GM19455 (cell line): ENCODE measurements around the gene SMYD3.

Experiments
- ATAC-seq: cut with Tn5 transposase; IDR thresholded peaks from one replicate; pipeline ENCODE4 v1.9.1; 2021; ENCODE audit not compliant: unreplicated experiment

SMYD3 gene

DNA sequence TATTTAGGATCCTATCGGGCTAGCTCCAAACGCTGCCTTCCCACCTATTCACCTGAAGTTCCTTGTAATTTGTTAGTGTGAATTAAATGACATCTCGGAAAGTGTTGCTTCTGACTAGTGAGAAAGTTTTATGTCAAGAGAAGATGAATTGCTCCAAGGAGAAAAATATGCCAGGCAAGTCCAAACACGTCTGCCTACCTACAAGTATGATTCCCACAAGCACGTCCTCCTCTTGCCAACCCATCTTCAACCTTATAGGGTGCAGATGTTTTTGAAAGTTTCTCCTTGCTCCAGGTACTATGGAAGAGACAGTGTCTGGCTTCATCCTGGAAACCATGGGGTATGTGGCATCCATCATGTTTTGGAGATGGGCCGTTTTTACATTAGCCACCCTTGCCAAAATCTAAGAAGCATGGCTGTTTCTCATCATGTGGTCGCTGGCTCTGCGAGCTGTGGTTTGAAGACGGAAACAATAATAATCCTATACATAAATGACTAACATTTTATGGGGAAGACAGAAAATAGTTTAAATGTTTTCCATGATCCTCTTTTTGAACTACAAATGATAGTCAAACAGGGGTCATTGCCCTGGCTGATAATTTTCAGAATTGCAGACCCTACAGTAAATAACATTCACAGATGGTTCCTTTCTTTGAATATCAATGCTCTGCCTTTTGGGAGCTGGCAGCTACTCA lies 505.8 kb downstream of the SMYD3 start:
- ATAC-seq, result no peak

DNA sequence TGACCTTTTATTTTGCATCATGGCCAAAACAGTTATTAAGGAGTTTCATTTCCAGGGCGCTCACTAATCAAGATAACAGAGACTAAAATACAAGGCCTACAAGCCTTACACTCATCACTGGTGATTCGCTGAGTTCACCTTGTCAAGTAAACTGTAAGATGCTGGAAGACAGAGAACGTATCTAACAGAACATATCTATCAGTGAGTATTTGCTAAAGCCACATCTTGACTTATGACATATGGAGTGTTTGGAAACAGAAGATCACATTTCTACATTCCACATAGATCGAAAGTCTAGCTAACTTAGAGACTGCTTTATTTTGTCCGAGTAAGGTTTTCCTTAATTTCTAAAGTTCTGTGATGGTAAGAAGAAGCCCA lies 506.5 kb downstream of the SMYD3 start:
- ATAC-seq, result no peak

DNA sequence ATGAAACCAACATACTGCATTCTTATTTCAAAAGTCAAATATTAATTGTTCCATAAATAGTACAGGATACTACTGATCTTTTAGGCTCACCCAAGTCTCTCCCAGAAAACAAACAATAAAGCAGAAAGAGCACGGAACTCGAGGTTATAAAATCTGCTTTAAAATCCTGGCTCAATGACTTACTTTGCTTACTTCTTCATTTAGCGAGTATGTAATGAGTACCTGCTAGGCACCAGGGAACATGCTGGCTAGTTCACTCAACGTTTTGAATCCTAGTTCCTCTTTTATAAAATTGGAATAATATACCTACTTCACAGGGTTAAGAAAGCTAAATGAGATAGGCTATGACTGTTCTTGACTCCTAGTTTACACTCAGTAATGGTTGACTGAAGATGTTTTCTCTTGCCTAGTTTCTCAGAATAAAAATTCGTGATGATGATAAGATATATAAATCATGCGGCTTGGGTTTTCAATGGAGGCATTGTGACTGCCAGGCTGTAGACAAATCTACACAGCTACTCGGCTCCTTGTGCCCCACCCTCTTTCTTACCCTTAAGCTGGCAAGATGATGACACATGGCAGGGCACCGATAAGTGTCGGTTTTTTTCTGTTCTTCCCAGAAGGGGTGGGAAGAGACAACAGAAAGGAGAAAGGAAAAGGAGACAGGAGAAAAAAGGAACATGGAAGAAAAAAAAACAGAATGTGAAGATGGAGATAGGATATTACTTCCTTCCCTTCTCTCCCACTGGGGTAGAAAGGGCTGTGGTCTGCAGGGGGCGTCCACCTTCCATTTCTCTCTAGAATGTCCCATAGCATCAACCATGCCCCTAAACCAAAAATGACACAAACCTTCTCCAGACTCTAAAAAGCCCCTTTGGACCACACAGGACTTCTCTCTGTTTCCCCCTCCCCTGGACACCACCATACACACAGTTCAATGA lies 507.1 kb downstream of the SMYD3 start:
- peak; percentile 69 for ATAC-seq

DNA sequence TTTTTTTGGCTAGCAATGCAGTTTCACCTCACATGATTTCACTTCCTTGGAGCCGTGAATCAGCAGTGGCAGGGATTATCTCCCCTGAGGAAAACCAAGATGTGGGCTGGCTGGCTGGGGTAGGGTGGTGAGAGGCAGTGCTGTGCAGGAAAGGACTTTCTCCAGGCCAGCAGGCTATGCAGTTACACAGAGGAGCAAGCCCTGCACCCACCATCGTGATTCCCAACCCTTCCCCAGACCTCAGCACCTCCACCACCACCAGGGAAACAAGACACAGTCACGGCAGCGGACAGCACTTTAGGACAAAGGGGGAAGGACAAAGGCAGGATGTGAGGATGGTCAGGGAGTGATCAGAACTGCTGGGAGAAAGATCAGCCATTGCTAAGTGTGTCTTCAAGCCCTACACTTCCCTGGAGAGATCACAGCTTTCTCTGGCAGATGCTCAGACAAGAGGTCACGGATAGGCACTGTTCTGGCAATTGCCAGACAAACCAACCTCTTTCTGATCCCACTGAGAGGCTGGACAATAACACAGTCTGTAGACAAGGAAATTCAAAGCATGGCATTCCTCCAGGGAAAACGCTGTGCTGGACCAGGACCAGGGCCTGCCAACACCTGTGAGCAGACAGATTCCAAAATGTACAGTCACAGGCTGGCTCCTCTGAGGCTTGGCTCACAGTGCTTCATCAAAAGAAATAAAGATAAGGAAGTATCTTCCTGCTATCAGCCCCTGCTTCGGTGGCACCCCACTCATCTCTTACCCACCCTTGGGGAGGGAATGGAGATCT lies 509.4 kb downstream of the SMYD3 start:
- ATAC-seq, result no peak

DNA sequence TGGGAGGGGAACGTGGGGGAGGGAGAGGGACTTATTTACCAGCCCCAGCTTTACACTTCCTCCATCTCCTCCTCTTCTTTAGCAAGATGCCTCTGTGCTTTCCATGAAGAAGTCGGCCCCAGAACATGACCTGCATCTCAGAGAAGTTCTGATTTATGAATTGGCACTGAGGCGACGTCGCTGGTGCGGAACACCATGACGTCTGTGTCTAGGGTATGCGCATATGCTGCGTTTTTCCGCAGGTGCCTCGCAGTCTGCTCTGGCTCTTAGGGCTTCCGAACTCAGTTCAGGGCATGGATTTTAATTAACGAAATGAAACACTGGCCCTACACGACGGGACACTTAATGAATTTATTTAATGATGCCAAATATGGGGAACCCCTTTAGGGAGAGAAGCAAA lies 510.3 kb downstream of the SMYD3 start:
- ATAC-seq, result no peak

DNA sequence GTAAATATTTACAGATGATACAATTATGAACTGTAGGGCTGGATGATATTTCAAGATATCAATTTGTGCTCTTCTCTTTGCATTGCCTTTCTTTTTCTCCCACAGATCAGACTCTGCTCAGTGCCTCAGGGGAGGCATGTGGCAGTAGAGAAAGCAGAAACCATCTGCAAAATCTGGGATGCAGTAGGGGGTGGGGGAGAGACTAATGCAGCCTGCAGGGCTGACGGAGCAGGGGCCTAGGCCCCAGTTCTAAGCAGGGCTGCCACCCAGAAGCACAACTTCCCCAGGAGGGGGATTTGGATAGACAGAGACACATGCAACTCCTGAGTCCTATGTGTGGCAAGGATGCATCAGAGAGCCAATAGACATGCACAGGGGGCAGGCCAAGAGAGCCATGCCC lies 511.6 kb downstream of the SMYD3 start:
- no peak for ATAC-seq

DNA sequence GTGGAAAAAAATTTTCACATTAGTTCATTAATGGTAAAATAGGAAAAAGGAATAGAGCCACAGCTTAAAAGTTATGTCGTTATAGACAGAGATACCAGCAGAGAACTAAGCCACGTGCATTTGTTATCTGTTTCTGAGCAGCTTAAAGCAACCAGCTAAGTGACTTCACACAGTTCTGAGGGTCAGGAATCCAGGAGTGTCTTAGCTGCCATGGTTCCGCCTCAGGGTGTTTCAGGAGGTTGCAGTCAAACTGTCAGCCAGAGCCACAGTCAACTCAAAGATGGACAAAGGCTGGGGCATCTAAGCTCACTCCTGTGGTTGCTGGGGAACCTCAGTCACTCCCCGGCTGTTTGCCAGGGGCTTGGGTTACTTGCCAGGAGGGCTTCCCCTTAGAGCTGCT lies 515.8 kb downstream of the SMYD3 start:
- no peak for ATAC-seq

DNA sequence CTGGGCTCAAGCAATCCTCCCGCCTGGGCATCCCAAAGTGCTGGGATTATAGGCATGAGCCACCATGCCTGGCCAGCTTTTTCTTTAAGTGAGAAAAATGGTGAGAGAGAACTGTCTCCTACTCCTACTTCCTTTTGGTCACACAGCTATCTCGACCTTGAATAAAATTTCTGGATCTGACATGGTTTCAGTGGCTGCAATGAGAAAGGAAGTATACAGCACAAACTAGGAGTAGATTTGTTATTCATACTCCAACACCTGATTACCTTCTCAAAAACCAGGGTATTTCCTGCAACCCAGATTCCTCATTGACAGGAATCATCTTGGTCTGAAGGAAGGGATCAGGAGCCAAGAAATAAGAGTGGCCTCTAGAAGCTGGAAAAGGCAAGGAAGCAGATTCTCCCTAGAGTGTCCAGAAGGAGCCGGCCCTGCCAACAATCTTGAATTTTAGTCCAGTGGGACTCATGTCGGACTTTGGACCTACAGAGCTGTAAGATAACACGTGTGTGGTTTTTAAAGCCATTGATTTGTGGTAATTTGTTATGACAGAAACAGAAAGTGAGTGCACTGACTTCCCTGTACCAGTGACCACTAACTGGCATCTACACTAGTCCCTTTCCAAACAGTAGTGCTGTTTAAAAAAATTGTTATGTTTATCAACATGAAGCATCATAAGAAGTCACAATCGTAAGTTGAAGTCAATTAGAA lies 516.6 kb downstream of the SMYD3 start:
- ATAC-seq, result no peak

DNA sequence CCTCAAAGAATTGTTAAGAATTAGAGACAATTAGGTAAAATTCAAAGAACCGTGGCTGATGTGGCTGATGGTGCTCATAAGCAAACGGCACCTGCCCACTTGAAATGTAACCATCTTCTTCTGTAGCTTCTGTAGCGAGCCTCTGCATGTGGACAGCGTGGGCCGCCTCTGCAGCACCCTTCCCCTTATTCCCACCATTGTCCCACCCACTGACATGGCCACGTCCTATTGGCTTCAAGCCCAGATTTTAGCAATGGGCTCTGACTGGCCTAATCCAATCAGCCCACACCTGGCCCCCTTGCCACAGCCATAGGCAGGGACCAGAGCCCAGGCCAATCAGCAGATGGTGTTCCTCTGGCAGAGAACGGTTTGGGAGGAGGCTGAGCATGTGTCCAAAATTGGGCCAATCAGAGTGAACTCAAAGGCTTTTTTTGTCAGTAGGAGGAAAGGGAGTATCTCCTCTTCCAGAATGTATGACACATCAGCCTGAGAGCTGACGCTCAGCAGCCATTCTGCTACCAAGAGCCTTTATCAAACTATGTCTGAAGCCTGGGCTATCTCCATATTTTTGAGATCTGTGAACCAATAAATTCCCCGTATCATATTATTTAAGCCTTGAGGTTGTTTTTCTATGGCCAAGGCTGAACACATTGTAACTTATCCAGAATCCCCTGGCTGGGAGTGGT lies 518.5 kb downstream of the SMYD3 start:
- ATAC-seq, result no peak

DNA sequence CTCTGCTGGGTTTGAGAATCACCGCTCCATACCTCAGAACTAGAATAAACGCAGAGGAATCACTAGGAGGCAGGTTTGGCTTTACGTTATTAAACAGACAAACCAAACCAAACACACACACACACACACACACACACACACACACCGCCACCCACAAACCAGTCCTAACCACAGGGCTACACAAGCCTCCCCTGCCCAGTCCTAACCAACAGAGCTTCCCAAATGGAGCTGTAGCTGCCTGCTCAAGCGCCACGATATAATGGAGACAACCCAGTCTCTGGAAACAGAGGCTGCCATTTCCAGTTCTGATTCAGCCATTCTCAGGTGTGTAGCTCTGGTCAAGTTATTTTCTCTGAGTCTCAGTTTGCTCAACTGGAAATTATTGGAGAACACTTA lies 519.1 kb downstream of the SMYD3 start:
- no peak for ATAC-seq

DNA sequence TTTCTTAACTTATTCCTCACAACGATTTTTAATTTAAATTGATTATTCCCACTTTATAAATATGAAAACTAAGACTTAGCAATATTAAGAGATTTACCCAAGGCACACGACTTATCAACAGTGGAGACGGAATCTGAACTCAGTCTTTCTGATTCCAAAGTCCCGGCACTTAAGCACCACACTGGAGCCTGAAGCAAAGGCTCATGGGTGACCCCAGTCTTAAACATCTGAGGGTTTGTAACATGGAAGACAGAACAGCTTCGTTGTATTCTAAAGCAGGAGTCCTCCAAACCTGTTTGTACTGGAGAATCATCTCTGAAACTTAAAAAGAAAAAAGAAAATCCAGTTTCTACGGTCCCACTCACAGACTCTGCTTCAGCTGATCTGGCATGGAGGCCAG lies 519.5 kb downstream of the SMYD3 start:
- no peak for ATAC-seq

DNA sequence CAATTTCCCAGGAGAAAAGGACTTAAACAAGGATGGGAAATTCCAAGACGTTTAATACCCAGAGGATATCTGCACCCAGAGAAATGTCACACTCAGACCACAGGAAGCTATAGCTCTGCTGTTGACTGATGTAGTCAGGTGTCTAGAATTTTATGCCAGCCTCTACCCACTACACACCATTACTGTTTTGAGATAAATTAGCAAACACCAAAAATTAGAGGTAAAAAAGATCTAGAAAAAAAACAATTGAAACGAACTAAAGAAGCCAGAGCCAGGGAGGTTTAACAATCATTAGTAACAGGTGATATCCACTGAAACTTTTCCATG lies 519.9 kb downstream of the SMYD3 start:
- ATAC-seq, result no peak

DNA sequence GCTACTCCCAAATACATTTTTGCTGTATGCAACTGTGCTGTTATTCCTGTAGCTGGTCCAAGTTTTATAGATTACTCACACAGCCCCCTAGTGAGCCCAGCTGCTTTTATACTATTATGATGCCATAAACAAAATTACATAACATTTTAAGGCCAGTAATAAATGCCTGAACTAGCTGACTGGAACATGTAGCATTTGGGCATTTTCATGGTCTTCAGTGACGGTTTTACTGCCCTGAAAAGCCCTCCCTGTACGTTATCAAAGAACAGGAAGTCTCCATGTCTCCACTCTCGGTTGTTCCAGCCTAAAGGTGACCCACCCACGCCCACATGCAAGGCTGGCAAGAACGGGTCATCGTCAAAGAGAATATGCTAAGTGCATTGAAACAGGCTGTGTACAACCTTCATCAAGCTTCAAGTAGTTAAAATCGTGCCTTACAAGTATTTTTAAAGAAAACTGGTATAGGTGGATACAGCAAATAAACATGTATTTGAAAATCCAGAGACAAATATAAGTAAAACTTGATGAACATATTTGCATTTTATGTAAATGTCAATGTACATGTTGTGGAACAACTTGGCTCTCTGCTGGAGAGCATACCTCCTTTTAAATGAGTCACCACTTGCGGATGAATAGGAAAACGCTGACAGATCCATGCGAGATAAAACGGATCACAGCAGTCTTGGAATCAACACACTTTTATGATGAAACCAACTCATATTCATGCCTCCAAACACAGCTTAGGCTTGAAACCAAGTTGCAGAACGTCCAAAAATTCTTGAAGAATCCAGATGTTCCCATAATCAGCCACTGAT lies 520.5 kb downstream of the SMYD3 start:
- ATAC-seq, result no peak

DNA sequence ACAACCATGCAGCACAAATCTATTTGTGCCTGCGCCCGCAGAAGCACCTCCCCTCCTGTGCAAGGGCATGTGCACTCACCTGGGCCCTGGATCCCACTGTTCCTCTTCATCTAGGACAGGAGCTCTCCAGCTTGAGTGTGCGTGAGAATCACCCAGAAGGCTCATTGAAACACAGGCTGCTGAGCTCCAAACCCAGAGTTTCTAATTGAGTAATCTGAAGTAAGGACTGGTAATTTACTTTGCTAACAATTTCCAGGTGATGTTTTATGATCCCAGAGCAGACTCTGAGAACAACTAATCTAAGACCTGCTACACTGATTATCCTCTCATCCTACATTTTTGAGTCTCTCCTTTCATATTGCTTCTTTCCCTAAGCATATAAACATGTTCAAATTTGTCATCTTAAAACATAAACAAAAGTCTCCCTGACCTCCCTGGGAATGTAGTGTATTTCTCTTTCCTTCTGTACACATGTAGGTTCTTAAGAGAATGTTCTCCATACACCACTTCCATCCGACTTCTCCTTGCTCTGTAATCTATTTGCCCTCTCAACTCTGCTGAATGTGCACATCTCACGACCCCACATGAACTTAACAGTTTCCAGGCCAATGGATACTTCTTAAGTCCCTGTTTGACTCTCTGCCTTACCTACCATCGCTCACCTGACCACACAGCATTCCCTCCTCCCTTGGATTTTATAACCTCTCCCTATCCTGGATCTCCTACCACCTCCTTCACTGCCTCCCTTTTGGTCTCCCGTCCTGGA lies 522.5 kb downstream of the SMYD3 start:
- no peak for ATAC-seq

DNA sequence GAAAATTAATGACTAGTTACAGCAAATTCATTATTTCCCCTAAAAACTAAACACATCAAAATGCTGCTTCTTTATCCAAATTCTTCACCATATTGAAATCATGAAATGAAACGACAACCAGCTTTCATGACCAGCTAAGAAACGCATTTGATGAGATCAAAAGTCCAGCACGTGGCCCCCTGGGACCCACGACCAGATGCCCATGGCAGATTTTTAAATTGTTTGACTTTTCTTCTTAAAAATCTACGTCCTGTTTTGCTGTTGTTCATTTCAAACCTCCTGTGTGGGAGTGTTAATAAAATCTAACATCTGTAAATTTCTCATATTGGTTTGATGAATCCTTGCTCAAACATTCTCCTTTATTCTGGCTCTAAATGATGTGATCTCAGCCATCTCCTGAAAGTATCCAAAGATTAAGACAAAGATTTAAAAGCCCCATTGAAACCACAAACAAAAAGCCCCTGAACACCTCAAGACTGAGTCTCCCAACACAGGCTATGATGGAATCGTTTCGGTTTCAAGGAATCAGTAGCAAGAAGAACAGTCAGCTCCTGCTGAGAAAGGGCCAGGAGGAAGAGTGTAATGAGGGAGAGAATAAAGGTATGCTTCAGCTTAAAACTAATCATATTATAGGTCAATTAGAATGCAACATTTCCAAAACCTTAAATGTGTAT lies 523.6 kb downstream of the SMYD3 start:
- ATAC-seq, result no peak

DNA sequence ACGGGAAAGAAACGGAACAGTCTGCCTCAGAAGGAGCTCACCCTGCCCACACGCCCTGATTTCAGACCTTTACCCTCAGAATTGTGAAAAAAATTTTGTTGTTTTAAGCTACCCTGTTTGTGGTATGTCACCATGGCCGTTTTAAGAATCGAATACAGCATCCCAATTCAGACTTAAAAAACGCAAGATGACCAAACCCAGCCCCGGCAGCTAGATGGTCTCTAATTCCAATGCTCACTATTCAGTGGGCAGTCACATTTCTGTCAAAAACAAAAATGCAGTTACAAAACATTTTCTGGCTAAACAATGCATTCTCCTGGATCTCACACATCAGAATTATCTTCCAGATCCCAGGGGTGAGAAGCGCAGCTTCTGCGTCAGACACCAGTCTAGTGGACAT lies 527.5 kb downstream of the SMYD3 start:
- no peak for ATAC-seq

DNA sequence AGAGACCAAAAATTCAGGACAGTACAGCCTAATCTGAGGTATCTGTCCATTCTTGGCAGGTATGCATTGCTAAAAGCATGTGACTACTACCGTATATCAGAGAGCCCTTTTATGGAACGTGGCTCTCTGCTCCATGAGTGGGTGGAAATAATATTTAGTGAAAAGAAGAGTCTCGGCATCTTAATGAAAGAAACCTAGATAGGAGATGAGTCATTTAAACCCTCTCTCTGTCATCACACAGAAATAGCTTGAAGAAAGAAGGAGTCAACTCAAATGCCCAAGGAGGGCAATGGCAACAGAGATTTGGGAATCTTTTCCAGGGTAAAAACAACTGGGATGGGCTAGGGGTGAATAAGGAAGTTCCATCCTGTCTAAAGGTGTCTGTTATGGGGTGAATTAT lies 528.2 kb downstream of the SMYD3 start:
- ATAC-seq, result no peak

DNA sequence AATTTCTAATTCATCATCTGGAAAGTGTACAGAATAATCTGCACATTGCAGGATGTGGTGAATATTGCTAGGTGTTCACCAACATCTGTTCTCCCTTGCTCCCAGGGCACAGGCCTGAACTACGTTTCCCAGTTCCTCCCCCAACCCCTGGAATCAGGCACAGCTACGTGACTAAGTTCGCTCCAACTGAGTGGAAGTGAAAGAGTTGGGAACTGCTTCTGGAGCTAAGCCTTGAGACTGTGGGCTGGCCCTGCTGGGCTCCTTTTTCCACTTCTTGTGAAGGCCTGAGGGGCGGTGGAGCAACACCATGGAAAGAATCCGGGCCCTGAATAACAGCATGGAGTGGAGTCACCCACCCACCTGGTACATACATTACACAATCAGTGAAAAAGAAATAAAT lies 534.6 kb downstream of the SMYD3 start:
- ATAC-seq, result no peak

DNA sequence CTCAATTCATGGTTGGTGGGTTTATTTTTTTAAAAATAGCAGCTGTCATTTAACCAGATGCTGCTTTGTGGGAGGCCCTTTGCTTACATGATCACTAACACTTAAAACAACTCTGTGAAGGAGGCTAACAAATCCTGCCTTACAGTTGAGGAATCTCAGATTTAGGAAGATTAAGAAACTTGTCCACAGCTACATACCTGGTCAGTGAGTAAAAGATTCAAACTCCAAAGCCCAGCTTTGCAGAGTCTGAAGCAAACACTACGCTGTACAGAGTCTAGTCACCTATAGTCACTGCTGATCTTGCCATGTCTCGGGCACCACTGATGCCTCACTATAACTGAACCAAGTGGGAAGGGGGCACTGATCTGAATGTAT lies 535.4 kb downstream of the SMYD3 start:
- ATAC-seq, result no peak
